ENCODE results near the gene ERC2. TPM values are rescaled to one million over a fixed set of nuclear protein-coding genes. Genes with fewer than 3 reads are reported as not detected.

ERC2 gene
- total RNA-seq, 1 experiment from 2014 or later: 0.26 TPM

DNA sequence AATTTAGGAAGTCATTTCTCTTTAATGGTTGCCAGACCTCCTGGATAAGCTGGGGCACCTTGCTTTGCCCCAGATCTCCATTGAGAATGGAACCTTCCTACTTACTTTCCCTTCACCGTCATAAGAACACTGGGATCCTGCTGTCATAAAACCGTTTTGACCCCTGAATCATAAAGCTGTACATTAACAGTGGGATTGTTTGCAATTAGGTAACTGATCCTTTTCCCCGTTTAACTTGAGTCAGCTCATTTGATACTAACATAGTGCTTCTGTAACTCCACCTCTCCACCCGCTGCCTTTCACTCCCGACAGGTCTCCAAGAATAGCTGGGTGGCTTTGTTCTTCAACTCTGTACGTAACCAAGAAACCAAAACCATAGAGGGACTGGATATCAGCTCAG lies 673.0 kb downstream of the ERC2 start:
- DNase-seq (ENCODE audit: low spot score): no peak

DNA sequence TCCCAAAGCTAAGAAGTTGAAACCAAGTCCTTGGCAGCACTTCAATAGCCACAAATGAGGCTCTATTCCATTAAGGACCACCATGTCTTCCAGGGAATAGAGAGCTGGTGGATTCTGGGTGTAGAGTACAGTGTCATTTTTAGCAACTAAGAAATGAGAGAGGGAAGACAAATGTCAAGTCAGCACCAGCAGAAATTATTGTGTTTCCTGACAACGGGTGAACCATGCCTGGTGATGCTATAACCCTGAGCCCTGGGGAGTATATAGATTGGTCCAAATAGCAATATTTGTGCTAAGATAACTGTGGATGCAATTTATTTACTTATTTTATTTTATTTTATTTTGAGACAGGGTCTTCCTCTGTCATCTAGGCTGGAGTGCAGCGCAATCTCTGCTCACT lies 675.5 kb downstream of the ERC2 start:
- DNase-seq (ENCODE audit: low spot score): no peak

DNA sequence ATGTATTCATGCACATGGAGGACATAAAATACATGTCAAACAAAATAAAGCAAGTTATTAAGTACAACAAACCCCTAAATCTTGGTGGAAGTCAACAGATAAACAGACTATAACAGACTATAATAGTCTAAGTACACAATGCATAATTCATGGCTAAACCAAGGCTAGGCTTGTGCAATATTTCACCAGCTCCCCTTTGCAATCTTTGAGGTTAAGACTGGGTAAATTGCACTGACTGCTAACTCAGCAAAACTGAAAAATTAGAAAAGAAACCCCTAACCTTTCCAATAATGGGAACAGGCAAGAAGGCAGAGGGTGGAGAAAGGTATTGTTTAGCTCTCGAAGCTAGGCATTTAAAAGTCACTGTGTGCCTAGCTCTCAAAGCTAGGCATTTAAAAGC lies 676.3 kb downstream of the ERC2 start:
- DNase-seq (ENCODE audit: low spot score): no peak

DNA sequence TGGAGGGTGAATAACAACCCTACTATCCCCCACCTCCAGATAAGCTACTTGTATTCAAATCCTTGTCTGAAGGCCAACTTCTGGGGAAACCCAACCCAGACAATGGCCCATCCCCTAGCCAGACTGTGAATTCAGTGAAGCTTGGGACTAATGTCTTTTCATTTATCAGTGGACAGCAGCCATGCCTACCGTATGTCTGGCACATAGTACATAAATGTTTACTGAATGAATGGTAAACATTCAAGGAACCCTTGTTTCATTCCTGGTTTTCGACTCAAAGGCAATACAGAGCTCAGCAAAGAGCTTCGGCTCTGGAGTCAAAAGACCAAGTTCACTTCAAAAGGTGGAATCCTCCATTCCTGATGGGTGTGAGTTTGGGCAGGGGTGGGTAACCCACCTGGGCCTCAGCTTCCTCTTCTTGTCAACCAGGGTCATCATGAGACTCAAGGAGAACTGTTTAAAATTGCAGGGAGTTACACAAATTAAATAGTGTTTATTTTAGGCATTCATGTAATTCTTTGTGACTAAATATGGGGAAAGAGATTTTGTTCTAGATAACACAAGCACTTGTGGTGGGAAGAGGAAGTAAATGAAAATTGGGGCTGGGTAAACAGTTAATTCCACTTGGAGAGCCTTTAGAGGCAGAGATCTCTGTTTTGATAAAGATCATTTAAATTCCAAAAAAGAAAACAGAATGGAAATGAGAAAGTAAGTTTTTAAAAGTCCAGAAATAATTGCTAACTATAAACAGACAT lies 677.5 kb downstream of the ERC2 start:
- peak; percentile 6 for DNase-seq (ENCODE audit: low spot score)

DNA sequence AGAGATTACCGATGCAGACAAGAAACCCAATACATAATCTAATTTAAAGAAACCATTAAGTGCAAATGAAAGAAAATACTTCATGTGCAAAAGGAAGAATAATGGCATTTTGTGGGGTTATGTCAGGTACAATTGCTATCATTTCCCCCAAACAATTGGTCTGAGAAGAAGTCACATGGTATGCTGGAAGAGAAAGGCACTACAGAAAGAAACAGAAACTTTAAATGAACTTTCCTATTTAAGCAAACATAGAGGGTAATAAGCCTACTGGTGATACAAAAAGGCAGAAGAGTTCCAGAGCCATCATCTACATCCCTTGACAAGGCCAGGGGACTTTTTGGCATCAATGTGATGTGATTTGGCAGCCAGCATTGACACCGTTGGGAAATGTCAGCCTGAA lies 678.8 kb downstream of the ERC2 start:
- no peak for DNase-seq (ENCODE audit: low spot score)

DNA sequence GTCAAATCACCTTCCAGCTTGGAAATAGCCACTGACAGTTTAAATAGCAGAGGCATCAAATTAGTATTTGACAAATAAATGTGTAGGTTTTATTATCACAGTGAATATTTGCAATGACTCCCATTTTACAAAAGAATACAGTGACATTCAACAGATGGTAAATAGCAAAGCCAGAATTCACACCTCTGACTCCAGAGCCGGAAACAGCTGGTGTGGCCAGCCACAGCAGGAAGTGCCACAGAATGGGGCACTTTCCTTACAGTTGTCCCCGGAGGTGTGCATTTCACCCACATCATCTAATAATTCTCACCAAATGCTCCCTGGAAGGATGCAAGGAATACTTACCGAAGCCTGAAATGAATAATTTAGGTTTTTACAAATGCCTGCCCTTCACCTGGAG lies 685.5 kb downstream of the ERC2 start:
- DNase-seq (ENCODE audit: low spot score): no peak

DNA sequence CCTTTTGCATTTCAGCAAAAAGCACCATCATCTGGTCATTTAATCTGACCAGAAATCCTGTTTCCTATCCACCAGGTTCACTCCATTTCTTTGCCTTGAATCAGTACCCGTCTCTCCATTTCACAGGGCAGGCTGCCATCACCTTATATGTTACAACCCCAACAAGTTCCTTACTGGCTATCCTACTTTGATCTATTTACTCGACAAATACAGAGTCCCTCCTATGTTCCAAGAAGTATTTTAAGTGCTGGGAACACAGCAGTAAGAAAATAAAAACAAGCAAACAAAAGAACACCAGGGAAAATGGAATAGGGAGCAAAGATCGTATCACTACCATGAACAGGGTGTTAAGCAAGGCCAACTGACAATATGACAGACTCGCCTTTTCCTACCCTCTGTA lies 685.9 kb downstream of the ERC2 start:
- DNase-seq (ENCODE audit: low spot score): no peak

DNA sequence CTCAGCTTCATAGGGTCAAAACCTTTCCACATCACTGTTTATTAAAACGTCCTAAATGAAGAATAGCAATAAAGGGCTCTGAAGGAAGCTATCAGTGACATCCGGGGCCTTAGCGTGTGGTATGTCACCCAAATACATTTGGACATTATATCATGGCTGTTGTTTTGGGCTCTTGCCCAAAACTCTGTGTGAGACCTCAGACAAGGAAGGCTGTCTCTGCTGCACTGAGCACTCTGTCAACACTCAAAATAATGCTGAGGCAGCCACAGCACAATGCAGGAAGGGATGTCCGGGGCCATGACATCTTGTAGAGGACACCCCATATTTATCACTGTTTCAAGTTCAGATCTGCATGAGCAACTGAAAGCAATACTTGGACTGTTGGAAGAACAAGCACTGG lies 687.4 kb downstream of the ERC2 start:
- DNase-seq (ENCODE audit: low spot score): no peak

DNA sequence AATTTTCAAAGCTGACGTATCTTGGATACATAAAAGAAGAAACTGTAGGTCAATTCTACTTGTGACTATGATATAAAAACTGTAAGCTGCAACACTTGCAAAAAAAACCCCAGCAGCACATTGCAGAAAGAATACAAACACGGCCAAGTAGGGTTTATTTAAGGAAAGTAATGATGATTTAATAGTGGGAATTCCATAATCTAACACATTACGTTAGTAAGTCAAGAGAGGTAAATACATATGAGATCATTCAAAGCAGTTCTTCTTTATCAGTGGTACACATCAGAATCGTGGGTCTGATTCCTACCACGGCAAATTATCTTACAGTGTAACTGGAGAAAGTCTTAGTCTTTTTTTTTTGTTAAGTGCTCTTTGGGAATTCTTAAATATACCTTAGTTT lies 688.7 kb downstream of the ERC2 start:
- no peak for DNase-seq (ENCODE audit: low spot score)

DNA sequence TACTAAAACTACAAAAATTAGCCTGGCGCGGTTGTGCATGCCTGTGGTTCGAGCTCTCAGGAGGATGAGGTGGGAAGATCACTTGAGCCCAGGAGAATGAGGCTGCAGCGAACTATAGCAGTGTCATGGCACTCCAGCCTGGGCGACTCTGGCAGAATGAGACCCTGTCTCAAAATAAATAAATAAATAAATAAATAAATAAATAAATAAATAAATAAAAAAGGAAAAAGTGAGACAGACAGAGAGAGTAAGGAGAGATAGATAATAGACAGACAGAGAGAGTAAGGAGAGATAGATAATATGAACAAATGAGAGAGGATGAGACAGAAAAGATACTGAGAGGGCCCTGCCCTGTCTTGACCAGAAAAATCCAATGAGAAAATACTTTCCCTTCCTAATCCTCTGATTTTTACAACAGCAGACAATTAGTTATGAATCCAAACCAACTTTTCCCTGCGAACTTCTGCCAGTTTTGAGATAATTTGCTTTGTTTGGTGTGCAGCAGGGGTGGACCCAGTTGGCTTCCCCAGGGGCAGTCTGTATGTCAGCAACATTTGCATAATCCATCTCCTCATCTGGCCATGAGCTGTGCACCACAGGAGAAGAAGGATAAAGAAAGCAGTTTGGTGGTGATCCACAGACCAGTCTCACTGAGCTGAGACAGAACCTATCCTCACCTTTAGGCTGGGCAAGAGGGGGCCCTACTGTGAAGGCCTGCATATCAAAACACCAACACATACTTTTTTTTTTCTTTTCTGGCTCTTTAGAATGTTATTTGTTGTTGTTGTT lies 692.7 kb downstream of the ERC2 start:
- no peak for DNase-seq (ENCODE audit: low spot score)

DNA sequence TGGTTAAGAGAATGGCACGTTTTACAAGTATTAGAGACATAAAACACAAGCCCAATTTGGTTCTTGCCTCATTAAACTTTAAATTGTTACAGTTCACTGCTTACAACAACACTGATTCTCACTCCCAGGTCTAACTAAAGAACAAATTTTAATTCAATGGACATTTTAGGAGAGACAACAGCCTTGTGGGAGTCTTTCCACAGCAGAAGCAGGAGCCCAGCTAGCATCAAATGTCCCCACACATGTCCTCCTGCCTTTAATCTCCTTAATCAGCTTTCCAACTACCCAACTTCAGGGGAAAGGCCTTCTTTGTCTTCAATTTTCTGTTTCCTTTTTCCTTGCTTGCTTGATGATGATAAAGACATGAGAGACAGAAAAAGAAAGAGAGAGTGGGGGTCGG lies 693.4 kb downstream of the ERC2 start:
- DNase-seq (ENCODE audit: low spot score): no peak

DNA sequence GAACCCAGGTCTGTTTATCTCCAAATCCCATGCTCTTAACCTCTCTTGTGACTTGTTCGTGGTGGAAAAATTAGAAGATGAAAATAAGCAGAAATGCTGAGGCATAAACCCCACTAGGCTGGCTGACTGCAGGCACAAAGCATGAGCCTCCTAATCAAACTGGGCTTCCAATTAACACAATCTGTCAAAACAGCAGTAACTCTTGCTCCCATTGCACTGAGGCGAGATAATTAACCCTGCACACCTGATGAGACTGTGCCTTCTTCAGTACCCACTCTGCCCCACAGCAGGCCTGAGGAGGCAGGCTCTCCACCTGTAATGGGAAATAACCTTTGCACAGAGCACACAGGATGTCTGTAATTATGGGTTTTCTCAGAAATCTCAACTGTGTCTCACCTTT lies 696.8 kb downstream of the ERC2 start:
- DNase-seq (ENCODE audit: low spot score): no peak

DNA sequence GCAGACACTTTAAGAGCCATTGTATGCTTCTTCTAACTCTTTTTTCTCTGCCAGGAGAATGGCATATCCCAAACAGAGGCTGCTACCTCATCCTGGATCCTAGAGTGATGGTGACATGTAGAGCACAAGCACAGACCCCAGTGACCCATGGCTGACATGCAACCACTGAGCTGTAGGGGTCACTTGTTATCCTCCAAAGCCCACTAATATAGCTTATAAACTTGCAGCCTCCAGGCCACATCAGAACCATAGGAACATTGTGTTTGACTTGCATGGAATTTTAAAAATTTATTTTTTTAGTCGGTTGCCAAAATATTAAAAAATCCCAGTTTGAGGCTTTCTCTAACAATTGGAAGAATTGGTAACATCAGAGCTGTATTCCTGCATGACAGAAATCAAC lies 698.2 kb downstream of the ERC2 start:
- no peak for DNase-seq (ENCODE audit: low spot score)

DNA sequence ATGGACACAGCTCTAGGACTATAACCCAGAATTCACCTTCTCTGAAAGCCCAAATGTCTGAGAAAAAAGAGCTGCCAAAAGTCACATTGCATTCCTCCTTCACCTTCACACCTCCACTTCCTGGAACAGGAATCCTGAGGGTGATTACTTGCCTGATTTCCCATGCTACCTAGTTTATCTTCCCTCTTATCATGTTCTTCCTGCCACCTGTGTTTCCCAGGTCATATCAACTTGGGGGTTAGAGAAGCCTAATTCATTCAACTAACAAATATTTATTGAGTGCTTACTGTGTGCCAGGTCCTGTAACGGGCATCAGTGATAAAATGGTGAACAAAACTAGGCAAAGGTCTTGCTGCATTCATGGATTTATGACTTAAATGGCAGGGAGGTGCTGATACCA lies 701.5 kb downstream of the ERC2 start:
- no peak for DNase-seq (ENCODE audit: low spot score)

DNA sequence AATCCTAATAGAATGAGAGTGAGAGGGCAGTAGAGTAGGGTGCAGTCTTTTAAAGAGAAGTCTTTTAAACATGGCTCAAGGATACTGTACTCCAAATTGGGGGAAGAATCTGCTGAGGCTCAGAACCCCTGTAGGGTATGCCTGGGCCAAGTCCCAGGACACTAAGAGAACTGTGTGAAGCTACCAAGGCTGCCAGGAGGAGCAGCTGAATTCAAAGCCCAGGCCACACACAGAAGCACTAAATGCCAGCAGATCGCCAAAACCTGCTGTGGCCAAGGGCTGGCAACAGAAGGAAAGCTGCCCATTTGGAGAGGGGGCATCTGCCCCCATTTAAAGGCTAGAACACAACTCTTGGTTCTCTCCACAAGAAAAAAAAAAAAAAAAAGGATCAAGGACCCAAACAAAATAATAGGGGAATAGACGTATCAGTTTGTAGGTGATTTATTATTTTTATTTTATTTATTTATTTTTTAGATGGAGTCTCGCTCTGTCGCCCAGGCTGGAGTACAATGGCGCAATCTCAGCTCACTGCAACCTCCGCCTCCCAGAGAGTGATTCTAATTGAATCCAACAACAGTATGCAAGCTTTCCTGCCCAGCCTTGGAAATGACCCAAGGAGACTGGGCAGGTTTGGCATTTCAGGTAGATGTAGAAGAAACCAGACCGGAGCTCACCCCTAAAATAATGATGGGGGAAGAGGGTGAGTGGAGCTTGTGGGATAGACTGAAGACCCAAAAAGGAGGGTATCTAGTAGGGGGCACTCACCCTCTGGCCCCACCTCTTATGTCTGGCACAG lies 702.2 kb downstream of the ERC2 start:
- DNase-seq (ENCODE audit: low spot score): no peak

DNA sequence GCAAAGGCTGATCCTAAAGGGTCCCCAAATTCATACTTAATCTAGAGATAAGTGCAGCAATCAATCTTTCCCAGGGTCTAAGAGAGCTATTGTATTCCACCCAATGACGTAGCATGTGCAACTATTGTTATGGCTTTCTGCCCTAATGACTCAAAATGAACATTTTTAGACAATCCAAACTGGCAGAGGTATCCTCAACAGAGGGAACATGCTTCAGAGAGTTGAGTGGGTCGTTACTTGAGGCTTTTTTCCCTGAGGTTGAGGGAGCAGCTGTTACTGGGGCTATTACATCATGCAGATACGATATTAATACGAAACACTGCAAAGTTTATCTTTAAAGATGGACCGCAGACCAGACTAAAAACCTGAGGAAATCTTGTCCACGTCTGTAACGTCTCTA lies 702.9 kb downstream of the ERC2 start:
- DNase-seq (ENCODE audit: low spot score): no peak

DNA sequence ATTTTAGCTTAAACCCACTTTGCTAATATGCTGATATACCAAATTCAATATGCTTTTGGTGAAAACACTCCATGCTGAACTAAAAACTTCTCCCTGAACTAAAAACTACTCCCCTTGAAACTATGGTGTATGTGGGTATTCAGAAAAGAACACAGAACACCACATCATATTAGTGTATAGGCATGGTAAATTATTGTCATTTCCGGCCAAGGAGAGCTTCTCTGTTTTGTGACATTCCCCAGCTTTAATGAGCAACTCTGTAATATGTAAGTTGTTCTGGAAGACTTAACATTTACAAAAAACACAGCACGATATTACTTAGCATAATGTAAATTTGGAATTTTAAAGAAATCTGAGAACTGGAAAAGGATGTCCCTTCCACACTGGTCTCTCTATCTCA lies 711.3 kb downstream of the ERC2 start:
- no peak for DNase-seq (ENCODE audit: low spot score)

DNA sequence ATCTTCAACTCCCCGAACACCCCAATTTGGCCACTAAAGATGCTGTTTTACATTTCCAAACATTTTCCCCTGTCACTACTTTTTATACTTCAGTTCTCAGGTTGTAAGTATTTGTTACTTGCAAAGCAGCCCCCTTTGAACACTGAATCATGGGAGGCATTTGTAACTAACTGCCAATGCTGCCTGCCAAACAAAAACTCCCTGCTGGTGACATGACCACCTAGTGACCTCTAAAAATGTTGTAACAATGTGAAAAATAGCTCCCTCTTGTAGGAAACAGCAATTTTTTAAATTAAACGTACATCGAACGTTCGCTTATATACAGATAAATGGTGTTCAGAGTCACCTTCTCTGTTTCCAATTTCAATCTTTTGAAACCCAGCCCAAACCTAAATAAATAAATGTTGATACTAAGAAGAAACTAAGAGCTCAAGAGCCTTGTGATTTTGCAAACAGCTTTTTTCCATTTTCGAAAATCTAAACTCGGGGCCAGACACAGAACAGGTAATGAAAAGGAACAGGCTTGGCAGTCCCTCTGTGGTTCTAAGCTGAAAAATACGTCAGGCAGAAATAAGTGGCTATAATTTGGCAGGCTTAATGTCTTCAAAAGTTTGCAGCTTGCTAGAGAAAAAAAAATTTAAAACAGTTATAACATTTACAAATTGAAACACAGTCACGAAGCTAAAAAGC lies 712.6 kb downstream of the ERC2 start:
- DNase-seq (ENCODE audit: low spot score): no peak

DNA sequence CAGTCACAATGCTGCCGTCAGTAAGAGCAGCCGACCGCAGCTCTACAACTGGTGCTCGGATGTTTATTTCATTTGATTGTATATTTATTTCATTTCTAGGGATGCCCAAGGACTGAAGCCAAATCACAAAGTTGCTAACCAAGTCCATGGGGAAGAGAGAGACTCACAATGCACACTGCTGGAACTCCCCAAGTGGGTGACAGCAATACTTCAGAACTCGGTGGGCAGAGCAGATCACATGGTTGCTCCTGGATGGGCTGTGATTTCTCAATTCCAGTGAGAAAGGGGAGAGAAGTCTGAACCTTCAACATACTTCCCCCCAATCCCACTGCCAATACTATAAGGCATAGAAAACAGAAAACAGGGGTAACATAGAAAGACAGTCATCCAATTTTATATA lies 715.4 kb downstream of the ERC2 start:
- DNase-seq (ENCODE audit: low spot score): no peak

DNA sequence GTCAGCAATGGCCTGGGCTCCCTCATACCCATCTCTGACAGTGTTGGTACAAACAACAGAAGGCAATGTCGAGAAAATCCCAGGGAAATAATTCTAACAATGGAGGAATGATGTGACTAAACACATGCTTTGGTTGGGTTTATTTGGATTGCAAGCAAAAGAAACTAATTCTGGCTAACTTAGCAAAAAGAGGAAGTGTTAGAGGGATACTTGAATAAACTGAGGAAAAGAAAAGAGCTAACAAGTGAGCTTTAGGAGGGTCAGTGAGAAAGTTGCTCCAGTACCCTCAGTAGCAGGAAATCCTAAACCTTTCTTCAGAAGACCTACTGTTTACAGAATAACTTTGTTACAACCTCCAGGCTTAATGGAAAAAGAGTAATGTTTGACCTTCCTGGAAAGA lies 716.5 kb downstream of the ERC2 start:
- DNase-seq (ENCODE audit: low spot score): no peak

DNA sequence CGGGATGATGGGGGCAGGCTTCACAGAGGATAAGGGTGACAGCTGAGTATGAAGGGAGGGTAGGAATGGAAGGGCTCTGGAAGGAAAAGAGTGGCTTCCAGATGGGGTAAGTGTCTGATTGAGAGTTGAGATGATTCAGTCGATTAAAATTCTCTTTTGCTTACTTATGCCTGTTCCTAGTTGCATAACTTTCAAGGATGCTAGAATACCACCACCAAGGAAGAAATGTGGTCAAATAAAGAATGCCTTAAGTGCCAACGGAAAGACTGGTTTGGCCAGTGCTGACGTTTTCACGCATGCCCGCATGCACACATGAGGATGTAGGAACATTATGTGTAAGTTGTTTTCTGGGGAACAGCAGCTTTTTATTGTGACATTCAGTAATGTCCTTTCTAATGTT lies 717.7 kb downstream of the ERC2 start:
- DNase-seq (ENCODE audit: low spot score): peak; percentile 90

DNA sequence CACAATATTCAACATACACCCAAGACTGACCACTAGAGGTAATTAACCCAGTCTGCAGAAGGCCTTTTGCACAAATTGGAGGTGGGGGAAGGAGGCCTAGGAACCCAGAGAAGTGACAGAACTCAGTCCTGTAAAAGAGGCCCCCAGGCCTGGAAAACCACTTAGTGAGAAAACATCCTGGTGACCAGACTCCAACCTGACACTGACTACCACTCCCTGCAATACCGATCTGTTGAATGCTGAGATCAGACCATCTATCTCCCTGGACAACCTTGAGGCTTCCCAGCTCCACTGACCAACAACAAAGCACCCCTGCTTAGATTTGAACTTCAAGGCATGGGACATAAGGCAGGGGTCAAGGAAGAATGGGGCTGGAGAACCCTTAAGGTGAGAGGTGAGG lies 719.2 kb downstream of the ERC2 start:
- no peak for DNase-seq (ENCODE audit: low spot score)

All from A172 (cell line).